HG02885 (cell line): ENCODE results near the gene MYO15A.
A peak's percentile ranks its signal among the peaks of the same experiment; 100 is the strongest.

Experiments used
- ATAC-seq: cut with Tn5 transposase; IDR thresholded peaks from one replicate; pipeline ENCODE4 v1.9.1; 2021; ENCODE audit warnings: mild to moderate bottlenecking; ENCODE audit not compliant: unreplicated experiment, poor library complexity

MYO15A gene, protein sequence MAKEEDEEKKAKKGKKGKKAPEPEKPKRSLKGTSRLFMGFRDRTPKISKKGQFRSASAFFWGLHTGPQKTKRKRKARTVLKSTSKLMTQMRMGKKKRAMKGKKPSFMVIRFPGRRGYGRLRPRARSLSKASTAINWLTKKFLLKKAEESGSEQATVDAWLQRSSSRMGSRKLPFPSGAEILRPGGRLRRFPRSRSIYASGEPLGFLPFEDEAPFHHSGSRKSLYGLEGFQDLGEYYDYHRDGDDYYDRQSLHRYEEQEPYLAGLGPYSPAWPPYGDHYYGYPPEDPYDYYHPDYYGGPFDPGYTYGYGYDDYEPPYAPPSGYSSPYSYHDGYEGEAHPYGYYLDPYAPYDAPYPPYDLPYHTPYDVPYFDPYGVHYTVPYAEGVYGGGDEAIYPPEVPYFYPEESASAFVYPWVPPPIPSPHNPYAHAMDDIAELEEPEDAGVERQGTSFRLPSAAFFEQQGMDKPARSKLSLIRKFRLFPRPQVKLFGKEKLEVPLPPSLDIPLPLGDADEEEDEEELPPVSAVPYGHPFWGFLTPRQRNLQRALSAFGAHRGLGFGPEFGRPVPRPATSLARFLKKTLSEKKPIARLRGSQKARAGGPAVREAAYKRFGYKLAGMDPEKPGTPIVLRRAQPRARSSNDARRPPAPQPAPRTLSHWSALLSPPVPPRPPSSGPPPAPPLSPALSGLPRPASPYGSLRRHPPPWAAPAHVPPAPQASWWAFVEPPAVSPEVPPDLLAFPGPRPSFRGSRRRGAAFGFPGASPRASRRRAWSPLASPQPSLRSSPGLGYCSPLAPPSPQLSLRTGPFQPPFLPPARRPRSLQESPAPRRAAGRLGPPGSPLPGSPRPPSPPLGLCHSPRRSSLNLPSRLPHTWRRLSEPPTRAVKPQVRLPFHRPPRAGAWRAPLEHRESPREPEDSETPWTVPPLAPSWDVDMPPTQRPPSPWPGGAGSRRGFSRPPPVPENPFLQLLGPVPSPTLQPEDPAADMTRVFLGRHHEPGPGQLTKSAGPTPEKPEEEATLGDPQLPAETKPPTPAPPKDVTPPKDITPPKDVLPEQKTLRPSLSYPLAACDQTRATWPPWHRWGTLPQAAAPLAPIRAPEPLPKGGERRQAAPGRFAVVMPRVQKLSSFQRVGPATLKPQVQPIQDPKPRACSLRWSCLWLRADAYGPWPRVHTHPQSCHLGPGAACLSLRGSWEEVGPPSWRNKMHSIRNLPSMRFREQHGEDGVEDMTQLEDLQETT (N-terminal part only)

DNA sequence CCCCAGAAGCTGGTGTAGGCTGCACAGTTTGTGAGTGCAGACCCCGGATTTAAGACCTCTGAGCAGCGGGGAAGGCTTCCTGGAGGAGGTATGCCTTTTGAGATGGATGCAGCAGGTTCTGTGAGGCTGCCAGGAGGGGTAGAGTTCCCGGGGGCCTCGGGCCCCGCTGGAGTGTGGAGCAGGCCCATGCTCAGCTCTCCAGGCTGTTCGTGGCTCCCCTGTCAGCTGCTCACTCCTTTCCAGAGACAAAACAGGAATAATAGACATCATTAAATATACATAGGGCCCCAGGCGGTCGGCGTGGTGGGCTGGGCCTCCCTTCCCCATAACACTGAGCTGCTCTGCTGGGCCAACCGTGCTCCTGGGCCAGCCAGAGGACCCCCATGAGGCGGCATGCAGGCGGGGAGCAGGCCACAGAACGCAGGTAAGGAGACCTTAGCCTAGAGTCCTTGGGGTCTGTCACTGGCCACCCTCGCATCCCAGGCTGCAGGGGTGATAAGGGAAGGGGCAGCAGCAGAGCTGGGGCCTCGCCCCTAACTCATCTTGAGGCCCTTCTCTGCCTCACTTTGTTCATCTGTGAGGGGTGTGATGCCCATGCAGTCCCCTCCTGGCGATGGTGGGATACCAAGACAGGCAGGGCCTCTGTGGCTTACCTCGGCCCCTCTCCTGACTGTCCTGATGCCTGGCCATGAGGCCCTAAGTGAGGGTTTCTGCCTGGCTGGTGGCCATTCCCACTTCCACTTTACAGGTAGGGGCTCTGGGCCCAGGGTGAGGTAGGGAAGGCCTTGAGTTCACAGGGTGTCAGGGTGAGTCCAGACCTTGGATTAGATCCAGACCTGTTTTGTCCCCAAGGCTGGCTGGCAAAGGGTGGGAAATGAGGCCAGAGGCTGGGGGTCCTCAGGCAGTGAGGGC, at the start of gene MYO15A:
Gene MYO15A (plus strand): TSS at position 356 of the 912 bp plus-strand sequence. CDS start 10,045 bp downstream, outside the sequence.
- no peak for ATAC-seq

DNA sequence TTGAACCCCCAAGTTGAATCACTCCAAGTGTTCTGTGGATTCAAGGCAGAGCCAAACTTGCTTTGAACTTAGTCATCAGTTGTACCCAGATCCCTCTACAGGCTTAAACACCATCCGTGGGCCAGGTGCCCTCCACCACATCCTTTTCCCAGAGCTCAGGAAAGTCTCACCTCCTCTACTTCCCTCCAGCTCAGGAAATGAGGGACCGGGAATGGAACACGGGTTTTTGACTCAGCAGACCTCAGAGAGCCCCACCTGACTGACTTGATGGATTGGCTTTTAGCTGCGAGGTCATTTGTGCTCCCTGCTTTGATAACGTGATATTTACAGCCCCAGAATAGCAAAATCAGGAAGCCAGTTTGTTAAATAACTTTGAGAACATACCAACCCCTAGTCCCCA, 49.3 kb upstream of the MYO15A start:
- no peak for ATAC-seq

DNA sequence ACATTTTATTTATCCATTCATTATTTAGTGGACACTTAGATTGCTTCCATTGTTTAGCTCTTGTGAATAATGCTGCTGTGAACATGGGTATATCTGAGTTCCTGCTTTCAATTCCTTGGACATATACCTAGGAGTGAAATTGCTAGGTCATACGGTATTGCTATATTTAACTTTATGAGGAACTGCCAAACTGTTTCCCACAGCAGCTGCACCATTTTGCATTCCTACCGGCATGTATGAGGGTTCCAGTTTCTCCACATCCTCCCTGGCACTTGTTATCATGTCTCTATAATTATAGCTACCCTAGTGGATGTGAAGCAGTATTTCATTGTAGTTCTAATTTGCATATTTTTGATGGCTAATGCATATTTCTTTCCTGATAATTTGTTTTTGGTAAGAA, 44.5 kb upstream of the MYO15A start:
- ATAC-seq: no peak

DNA sequence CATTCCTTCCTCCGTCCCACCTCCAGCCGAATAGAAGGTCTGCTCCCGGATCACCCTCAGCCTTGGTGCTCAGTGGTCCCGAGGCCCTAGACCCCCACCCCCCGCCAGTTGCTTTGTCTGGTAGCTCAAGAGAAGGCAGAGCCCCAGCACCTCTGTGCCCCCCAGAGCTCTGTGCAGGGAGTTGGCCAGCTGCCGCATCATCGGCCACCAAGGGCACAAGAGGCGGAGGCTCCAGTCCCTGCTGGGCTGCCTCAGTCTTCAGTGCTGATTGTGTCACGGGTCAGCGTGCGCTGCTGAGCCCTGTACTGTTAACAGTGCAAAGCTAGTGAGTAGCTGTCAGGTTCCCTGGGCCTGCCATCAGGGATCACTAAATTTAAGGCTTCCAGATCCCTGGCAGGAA, 43.0 kb upstream of the MYO15A start:
- ATAC-seq: no peak

DNA sequence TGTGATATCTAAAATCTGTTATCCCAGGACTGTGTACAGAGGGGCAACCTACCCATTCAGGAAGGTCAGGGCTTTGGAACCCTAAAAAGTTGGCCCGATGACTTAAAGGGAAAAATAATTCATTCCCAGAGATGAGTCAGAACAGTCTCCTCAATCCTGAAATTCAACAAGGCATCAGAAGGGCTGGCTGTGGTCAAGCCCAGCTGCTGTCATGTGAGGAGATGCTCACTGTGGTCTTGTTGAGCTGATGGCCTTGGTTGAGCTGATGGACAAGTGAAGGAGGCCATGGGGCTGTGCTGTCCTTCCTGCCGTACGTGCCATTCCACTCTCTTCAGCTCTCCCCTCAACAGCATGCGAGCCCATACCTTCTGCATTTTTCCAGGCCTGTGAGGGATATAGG, 41.7 kb upstream of the MYO15A start:
- ATAC-seq: no peak

DNA sequence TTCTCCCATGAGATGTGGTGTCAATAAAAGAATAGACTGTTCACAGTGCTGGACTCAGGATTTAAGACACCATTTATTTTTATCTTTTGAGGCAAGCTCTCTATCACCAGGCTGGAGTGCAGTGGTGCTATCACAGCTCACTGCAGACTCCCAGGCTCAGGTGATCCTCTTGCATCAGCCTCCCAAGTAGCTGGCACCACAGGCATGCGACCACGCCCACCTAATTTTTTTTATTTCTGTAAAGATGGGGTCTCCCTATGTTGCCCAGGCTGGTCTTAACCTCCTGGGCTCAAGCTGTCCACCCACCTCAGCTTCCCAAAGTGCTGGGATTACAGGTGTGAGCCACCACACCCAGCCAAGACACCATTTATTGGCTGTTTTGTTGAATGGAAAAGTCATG, 39.5 kb upstream of the MYO15A start:
- ATAC-seq: no peak

DNA sequence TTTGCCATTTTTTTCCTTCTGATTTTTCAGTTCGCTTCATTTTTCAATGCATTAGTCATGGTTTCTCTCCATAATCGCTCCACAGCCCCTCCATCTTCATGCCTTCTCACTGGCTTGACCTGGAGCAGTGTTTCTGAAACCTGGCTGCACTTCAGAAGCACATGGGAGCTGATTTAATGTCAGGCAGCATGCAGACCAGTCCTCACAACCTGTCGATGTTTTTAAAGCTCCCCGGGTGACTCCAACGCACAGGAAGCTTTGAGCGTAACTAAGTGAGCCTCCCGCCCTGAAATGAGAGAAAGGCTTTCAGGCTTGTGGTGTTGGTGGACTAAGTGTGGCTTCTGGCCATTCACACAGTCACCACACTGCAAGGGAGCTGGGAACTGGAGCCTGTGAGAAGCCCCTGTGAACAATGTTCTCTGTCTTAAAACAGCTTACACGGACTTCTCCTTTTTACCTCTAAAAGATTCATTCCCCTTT, 37.7 kb upstream of the MYO15A start:
- no peak for ATAC-seq

DNA sequence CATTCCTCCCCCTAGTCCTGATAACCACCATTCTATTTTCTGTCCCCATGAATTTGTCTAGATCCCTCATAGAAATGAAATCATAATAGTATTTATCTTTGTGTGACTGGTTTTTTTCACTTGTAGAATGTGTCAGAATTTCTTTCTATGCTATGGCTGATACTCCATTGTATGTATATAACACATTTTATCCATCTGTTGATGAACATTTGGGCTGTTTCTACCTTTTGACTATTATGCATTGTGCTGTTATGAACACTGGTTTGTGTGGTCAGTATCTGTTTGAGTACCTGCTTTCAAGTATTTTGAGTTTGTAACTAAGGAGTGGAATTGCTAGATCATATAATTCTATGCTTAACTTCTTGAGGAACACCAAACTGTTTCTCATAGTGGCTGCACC, 36.8 kb upstream of the MYO15A start:
- no peak for ATAC-seq

DNA sequence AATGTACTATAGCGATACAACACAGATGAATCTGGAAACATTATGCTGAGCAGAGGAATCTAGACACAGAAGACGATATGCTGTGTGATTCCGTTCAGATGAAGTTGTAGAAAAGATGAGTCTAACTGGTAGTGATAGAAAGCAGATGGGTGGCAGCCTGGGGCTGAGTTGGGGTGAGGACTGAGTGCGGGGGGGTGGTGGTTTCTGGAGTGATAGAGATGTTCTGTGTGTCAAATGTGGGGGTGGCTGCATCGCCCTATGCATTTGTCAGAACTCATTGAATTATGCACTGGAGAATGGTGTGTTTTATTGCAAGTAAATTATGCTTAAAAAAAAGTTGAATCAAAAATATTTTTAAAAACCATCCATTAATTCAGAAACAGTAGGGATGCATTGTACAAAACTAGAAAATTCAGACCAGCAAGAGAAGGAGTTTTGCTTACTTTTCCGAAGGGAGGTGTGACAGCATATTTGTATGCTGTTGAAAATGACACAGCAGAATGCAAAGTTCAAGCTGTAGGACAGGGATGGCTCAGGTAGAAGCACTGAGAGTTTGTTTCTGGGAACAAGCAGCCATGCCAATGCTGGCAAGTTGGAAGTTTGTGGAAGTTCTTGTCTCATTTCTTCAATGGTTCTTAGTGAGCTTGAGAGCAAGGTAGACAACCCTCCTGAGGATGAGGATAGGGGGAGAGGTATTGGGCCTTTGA, 33.8 kb upstream of the MYO15A start:
- ATAC-seq: no peak

DNA sequence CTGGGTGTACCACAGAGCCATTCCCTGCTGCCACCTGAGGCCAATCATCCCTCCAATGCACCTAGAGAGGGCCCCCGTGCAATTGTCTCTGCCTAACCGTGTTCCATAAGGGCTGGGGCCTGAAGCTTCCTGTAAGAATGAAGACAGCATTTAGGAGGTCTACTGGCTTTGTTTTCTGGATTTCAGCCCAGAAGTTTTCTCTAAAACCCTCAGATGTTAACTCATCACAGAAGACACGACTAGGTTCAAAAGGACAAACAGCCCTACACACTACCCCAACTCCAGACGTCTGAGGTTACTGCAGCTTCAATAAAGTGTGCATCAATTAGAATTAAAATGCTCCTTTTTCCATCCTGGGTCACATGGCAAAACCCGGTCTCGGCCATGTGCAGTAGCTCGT, 31.6 kb upstream of the MYO15A start:
- no peak for ATAC-seq

DNA sequence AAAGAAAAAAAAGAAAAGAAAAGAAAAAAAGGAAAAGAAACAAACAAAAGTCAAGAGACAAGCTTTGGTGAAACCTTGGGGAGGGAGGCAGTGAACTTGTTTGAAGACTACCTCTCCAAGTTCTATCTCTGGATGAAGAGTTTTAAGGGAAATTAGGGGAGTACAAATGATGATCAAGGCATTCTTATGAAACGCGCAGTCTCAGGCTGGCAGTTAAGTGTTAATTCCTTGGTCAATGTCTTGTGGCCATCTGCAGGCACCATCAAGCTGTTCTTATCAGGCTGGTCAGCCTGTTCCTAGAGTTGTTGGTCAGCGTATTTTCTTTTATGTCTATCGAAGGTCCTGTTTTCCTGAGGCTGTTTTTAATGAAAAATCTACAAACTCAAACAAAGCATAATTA, 29.0 kb upstream of the MYO15A start:
- ATAC-seq: no peak

DNA sequence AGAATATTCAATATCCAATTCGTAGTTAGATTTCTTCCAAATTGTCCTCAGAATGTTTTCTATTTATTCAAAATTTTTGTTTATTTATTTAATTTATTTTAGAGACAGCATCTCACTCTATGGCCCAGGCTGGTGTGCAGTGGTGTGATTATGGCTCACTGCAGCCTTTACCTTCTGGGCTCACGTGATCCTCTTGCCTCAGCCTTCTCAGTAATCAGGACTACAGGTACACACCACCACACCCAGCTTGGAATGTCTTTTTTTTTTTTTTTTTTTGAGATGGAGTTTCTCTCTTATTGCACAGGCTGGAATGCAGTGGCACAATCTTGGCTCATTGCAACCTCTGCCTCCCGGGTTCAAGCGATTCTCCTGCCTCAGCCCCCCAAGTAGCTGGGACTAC, 24.3 kb upstream of the MYO15A start:
- no peak for ATAC-seq

DNA sequence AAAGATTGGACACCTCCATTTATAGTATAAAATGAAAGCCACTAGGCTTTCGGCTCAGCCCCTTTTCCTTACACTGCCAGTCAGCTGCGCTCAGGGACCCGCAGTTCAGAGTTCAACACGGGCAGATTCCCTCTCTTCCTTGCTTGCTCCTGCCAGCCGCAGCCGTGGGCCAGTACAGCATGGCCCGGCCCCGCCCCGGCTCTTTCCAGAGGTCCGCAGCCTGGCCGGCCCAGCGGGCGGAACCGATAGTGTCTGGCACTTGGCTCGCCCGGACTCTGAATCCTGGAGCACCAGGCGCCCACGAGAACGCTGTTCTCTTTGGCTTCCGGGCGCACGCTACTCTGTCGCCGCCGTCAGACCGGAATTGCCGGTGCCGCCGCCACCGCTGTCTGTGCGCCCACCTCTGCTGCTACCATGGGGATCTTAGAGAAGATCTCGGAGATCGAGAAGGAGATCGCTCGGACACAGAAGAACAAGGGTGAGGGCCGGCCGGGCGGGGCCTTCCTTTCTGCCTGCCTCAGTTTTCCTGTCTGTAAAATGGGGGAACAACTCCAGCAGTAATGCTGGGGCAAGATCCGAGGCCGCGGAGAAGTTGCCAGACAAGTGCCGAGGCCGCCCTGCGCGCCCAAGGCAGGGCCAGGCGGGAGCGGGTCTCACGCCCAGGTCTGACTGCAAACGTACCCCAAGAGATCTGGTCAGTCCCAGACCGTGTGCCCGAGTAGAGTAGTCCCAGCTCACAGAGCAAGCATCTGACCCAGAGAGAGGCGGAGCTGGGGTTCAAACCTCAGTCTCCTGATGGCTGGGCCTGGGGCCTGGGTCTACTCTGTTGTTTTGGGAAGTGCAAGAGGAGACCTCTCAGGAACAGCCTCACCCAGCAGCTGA, 20.7 kb upstream of the MYO15A start, which contains the start of gene DRG2:
Gene DRG2 (plus strand): TSS at position 339 of the 882 bp plus-strand sequence. CDS start 76 bp downstream, at position 415.
- peak; percentile 82 for ATAC-seq

DNA sequence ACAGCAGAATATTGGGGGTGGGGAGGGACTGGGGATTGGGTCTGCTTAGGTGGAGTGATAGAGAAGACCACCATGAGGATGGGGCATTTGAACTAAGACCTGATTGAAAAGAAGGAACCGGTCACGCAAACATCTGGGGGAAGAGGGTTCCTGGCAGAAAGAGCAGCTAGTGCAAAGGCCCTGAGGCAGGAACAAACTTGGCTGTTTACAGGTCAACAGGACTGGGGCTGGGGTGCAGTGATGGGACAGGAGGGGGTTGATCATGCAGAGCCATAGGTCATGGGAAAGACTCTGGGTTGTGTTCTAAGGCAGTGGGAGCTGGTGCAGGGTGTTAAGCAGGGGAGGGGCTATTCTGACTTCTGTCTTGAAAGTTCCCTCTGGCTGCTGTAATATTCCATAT, 18.9 kb upstream of the MYO15A start:
- ATAC-seq: no peak

DNA sequence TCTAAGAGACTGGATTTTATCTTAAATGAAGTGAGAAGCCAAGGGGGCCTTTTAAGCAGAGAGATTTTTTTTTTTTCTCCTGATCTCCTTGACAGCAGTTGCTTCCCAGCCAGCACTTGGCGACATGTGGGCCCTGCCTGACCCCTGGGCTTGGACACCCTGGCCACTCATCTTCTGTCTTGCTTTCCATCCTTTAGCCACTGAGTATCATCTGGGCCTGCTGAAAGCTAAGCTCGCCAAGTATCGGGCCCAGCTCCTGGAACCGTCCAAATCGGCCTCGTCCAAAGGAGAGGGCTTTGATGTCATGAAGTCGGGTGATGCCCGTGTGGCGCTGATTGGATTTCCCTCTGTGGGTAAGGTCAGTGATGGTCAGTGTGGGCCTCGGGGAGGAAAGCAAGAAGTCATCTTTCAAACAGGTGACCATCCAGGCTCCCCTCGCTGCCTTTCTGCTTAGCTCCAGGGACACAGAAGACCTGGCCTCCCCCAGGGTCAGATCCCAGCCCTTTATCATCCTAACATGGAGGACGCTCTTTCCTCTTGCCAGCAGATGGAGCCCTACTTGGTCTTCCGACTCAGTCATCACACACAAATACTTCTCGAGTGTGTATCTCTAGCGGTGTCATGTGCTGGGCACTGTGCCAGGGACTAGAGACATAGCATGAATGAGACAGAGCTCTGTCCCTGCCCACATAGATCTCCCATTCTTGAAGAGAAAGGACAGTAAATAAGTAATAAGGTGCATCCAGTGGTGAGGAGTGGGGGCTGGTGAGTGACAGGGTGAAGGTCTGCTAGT, 14.7 kb upstream of the MYO15A start:
- no peak for ATAC-seq

DNA sequence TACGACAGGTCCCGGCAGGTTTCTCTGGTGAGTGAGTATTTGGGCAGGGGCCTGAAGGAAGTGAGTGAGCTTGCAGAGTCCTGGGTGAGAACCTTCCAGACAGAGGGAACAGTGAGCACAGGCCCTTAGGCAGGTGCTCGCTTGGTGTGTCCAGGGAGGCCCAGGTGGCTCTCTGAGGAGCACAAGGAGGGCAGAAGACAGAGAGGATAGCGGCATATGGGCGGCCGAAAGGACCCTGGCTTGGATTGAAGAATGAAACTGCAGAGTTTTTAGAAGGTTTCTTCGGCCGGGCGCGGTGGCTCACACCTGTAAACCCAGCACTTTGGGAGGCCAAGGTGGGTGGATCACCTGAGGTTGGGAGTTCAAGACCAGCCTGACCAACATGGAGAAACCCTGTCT, 14.1 kb upstream of the MYO15A start:
- ATAC-seq: no peak

DNA sequence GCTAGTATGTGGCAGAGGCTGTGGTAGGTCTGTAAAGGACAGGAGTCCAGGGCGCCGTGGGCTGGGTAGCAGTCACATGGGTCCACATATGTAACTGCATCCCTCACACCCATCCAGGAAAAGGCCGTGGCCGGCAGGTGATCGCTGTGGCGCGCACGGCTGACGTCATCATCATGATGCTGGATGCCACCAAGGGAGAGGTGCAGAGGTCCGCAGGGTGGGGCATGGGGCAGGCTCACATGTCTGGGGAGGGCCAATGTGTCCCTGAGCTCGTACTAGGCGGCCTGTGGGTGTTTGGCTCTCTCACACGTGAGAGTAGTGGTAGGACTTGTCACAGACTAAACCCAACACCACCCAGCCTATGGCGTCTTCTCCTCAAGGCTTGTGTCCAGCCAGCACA, 9.0 kb upstream of the MYO15A start:
- ATAC-seq: no peak
